ENCODE measurements around the gene TBL3.

TBL3 gene

DNA sequence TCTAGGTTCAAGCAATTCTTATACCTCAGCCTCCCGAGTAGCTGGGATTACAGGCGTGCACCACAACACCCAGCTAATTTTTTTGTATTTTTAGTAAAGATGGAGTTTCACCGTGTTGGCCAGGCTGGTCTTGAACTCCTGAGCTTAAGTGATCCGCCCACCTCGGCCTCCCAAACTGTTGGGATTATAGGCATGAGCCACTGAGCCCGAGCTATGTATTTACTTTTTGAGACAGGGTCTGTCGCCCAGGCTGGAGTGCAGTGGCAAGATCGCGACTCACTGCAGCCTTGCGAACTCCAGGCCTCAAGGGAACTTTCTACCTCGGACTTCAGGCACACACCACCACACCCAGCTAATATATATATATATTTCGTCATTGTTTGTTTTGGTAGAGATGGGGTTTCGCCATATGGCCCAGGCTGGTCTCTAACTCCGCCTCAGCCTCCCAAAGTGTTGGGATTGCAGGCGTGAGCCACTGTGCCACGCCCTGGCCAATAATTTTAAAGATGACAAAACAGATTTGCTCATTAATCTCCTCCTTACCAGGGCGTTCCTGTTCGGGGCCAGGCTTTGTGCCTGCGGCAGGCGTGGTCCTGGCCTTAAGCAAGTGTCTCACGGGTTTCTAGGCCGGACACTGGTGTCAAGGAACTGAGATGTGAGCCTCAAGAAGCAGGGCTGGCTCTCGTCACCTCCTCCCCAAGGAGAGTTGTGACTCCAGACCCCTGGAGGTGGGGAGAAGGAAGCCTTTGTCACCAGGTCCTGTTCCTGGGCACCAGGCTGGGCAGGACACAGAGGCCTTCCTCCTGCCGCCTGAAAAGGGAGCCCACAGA is 43.5 kb downstream of the TBL3 start:
- TF ChIP-seq, protein P1, sequence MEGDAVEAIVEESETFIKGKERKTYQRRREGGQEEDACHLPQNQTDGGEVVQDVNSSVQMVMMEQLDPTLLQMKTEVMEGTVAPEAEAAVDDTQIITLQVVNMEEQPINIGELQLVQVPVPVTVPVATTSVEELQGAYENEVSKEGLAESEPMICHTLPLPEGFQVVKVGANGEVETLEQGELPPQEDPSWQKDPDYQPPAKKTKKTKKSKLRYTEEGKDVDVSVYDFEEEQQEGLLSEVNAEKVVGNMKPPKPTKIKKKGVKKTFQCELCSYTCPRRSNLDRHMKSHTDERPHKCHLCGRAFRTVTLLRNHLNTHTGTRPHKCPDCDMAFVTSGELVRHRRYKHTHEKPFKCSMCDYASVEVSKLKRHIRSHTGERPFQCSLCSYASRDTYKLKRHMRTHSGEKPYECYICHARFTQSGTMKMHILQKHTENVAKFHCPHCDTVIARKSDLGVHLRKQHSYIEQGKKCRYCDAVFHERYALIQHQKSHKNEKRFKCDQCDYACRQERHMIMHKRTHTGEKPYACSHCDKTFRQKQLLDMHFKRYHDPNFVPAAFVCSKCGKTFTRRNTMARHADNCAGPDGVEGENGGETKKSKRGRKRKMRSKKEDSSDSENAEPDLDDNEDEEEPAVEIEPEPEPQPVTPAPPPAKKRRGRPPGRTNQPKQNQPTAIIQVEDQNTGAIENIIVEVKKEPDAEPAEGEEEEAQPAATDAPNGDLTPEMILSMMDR (IDR thresholded peaks at IDR 0.05; ENCODE audit: extremely low read depth, missing control alignments) = no peak
- no peak for DNase-seq (ENCODE audit: low spot score)

DNA sequence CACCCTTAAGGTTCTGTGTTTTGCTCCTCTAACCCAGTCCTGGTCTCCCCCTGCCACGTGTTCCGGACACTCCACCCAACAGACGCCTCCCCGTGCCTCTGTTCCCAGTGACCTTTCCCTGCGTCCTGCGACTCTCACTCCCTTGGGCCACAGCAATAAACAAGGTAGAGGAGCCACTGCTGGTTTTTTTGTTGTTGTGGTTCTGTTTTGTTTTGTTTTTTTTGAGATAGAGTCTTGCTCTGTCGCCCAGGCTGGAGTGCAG is 44.0 kb downstream of the TBL3 start:
- no peak for DNase-seq (ENCODE audit: low spot score)
- TF ChIP-seq, protein P1 (IDR thresholded peaks at IDR 0.05; ENCODE audit: extremely low read depth, missing control alignments) = no peak

DNA sequence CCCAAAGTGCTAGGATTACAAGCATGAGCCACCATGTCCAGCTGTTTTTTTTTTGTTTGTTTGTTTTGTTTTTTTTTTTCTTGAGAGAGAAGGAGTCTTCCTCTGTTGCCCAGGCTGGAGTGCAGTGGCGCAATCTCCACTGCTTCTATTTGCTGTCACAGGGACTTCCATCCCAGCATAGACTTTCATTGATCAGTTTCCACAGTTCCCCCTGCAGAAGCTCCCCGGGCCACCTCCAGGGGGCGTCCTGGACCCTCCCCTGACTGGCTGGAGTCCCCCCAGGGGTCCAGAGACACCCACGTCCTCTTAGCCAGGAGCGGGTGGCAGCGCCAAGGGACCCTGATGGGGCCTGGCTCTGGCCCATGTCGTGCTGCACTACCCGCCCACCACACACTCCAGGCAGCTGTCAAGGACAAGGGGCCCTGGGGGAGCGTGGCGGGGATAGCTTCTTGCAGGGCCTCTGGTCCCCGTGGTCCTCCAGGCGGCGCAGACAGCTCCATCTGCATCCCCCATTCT is 44.6 kb downstream of the TBL3 start:
- TF ChIP-seq, protein P1 (IDR thresholded peaks at IDR 0.05; ENCODE audit: extremely low read depth, missing control alignments) = peak; percentile 8
- no peak for DNase-seq (ENCODE audit: low spot score)

DNA sequence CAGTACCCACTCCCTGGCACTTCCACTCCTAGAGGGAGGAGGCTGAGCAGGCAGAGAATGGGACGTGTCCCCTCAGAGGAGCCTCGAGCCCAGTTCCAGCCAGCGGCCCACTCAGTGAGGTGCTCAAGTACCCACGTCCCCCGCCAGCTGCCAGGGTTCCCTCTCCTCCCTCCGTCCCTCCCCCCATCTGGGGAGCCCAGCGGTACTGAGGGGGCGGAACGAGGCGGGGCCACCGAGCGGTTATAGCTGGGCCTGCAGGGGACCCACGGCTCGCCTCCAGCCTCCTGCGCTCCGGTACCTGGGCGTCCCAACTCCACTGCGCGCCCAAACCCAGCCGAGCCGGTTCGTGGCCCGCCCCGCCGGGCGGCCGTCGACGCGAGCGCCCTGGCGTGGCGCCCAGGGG is 47.7 kb downstream of the TBL3 start, which contains the start of gene NPW:
NPW (plus strand) TSS at position 268 of the 403 bp plus-strand sequence.
- DNase-seq (ENCODE audit: low spot score) = no peak

GRCh38 chr16:2019921-2020831 is 48.3 kb downstream of the TBL3 start:
- TF ChIP-seq, protein P1 (IDR thresholded peaks at IDR 0.05; ENCODE audit: extremely low read depth, missing control alignments) = no peak
- DNase-seq (ENCODE audit: low spot score) = no peak

More for the DNA sequence above, 47.7 kb downstream of the TBL3 start, which contains the start of gene NPW:
- TF ChIP-seq, protein P1 (IDR thresholded peaks at IDR 0.05; ENCODE audit: extremely low read depth, missing control alignments) = no peak

DNA sequence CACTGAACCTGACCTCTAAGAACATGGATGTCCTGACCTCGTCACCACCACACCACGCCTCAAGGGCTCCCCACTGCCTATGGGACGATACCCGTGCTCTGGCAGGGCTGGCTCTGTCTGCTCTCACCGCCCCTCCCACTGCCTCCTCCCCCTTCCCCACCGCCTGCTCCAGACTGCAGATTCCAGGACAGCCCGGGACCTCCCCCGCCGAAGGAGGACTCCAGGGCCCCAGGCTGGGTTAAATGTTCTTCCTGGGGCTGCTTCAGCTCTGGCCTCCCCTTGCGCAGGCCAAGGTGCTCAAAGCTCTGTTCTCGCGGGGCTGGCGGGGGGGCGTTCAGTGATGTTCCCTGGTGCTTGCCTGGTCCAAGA is 50.9 kb downstream of the TBL3 start:
- TF ChIP-seq, protein P1 (IDR thresholded peaks at IDR 0.05; ENCODE audit: extremely low read depth, missing control alignments) = no peak
- DNase-seq (ENCODE audit: low spot score) = no peak
